Coronary artery (tissue), 2 donors: ENCODE measurements around the gene LMF1.

Experiments
- DNase-seq: peaks from one replicate; pipeline ENCODE4 v3.0.0-alpha.2; 2017; ENCODE audit warnings: low spot score
- H3K27ac ChIP-seq, 2 donors: fragments of 200-600 bp; sonication (generic); one replicate each; pipeline ENCODE4 v1.5.1; 2016 to 2019
- H3K4me3 ChIP-seq: fragments of 200-600 bp; sonication (generic); 2 replicates; pipeline ENCODE4 v1.5.1; 2016; ENCODE audit warnings: mild to moderate bottlenecking, moderate library complexity
- CTCF ChIP-seq: fragments of 200-600 bp; sonication (generic); IDR thresholded peaks from one replicate; pipeline ENCODE4 v1.5.1; 2019; ENCODE audit warnings: antibody characterized with exemption

LMF1 gene

GRCh38 chr16:938136-938535, 32.6 kb downstream of the LMF1 start:
- TF ChIP-seq CTCF, result no peak
- no peak for DNase-seq
- no peak overlapping the region for H3K27ac ChIP-seq

GRCh38 chr16:937723-938122, 33.1 kb downstream of the LMF1 start:
- no peak overlapping the region for H3K4me3 ChIP-seq
- no peak for DNase-seq
- no peak for TF ChIP-seq CTCF
- no peak overlapping the region for H3K27ac ChIP-seq

More at GRCh38 chr16:938136-938535, 32.6 kb downstream of the LMF1 start:
- H3K4me3 ChIP-seq, result no peak overlapping the region

GRCh38 chr16:937311-937710, 33.5 kb downstream of the LMF1 start:
- no peak for TF ChIP-seq CTCF
- no peak for DNase-seq
- Histone ChIP-seq H3K4me3 (no peak overlapping the region), H3K27ac (no peak overlapping the region)

- DNase-seq, result no peak
- TF ChIP-seq CTCF, result no peak
- Histone ChIP-seq H3K4me3 (no peak overlapping the region), H3K27ac (no peak overlapping the region)
Measured at GRCh38 chr16:935684-936083, 35.1 kb downstream of the LMF1 start.

- Histone ChIP-seq H3K27ac (no peak overlapping the region), H3K4me3 (no peak overlapping the region)
- DNase-seq, result no peak
- no peak for TF ChIP-seq CTCF
Measured at GRCh38 chr16:934178-934577, 36.6 kb downstream of the LMF1 start.

- DNase-seq, result no peak
- Histone ChIP-seq H3K27ac (no peak overlapping the region), H3K4me3 (no peak overlapping the region)
- TF ChIP-seq CTCF, result no peak
Measured at GRCh38 chr16:933581-933980, 37.2 kb downstream of the LMF1 start.

GRCh38 chr16:932831-933330, 37.9 kb downstream of the LMF1 start:
- Histone ChIP-seq H3K27ac (no peak overlapping the region), H3K4me3 (no peak overlapping the region)
- no peak for TF ChIP-seq CTCF
- DNase-seq, result no peak
